SIG-M5 treated with dmso at 0.1 percent for 504 hours (cell line): ENCODE data around the gene ARL8B.
A peak's percentile ranks its signal among the peaks of the same experiment; 100 is the strongest.

Source experiments
- DNase-seq: peaks from one replicate; lab custom pipeline; 2025; ENCODE audit not compliant: unreplicated experiment; lab: John Stamatoyannopoulos, UW

The ARL8B gene

DNA sequence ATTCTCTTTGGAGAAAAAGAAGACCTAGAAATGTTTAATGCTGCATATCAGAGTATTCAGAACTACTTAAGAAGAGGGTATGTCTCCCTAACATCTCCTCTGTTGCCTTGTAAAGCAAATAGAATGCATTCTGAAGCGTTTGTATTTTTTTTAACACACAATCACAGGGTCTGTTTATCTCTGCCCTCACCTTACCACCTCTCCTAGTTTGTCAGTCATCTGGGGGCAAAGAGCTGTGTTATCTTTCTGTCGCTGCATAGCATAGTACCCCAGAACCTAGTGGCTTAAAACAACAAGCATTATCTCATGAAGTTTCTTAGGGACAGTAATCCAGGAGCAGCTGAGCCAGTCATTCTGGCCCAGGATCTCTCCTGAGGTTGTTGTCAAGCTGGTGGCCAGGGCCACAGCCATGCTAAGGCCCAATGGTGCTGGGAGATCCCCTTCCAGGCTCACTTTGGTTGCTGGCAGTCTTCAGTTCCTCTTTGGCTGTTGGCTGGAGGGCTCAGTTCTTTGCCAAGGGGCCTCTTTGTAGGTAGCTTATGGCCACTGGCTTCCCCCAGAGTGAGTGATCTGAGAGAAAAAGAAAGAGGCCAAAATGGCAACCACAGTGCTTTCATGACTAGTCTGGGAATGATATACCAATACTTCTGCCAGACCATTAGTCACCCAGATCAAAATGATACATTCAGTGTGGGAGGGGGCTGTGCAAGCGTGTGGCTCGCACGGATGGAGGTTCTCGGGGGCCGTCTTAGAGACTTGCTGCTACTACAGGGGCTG, 83.3 kb downstream of the ARL8B start:
- no peak for DNase-seq

DNA sequence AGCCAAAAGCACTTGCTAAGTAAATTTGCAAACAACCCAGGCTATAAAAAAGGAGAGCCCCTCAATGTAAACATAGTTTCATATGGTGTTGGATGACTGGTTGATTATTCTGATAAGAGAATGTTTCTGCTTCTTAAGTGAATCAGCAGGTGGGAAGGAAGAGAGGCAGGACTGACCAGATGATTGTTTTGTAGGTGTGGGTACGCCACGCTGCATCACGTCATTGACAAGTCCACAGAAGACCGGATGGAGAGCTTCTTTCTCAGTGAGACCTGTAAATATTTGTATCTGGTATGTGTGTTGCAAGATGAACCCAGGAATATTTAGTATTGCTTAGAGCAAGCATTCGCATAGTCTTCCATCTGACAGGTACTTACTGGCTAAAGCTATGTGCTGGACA, 88.8 kb downstream of the ARL8B start:
- no peak for DNase-seq

DNA sequence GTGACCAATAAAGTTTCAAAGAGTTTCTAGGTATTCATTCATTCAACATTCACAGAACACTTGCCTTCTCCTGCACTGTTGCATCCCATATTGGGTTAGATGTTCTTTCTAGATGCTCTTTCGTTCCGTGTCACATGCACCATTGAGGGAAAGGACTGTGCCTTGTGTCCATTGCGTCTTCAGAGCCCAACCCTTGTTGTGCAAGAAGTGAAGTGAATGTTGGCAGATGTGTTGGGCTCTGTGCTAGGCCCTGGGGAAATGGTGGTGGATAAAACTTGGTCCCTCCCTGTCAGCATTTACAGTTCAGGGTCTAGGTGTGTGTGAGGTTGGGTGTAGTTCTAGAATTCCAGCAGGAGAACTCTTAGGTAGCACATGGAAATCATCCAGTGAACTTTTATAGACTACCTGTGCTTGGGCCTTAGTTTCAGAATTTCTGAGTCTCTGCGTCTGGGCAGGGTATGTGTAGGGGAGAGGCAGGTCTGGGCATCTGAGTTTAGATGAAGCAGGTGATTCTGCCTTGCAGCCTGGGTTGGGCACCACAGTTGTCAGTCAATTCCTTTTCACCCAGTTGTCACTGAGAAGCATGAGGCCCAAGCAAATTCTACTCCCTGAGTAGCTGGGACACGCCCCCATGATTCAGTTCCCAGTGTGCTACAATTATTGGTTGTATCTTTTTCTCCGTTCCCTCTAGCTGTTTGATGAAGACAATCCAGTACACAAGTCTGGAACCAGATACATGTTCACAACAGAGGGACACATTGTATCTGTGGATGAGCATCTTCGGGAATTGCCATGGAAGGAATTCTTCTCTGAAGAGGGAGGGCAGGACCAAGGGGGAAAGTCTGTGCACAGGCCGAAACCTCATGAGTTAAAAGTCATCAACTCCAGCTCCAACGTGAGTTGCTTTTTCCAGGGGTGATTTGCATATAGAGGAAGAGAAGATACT, 90.8 kb downstream of the ARL8B start:
- DNase-seq = no peak

DNA sequence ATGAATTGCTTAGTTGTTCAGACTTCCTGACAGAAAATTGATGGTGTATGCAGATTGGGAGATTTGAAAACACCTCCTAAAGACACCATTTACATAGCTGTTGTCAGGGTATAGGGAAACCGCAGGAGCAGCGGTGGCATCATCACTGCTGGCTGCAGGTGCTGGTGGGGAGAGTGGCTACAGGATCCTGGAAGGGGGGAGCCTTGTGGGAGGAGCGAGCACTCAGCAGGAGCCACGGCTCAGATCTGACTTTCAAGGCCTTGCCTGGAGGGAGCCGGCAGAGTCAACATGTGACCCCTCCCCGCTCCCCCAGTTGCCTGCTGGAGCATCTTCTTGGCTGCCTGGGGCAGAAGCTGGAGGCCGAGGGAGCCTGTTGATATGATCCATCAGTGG, 91.5 kb downstream of the ARL8B start:
- no peak for DNase-seq

DNA sequence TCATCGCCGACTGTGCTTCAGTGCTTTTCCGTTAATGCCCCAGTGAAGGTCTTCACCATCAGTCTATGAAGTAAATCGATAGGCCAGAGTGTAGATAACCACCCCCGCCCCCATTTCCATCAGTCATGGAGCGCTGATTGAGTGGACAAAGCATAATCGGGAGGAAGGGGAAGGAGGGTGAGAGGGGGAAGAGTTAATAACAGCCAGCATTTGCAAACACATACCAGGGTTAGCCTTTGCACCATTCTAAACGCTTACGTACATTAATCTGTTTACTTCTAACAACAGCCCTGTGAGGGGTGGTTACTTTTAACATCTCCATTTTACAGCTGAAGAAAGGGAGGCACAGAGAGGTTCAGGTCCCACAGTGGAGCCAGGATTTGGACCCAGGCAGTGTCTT, 92.3 kb downstream of the ARL8B start:
- no peak for DNase-seq

DNA sequence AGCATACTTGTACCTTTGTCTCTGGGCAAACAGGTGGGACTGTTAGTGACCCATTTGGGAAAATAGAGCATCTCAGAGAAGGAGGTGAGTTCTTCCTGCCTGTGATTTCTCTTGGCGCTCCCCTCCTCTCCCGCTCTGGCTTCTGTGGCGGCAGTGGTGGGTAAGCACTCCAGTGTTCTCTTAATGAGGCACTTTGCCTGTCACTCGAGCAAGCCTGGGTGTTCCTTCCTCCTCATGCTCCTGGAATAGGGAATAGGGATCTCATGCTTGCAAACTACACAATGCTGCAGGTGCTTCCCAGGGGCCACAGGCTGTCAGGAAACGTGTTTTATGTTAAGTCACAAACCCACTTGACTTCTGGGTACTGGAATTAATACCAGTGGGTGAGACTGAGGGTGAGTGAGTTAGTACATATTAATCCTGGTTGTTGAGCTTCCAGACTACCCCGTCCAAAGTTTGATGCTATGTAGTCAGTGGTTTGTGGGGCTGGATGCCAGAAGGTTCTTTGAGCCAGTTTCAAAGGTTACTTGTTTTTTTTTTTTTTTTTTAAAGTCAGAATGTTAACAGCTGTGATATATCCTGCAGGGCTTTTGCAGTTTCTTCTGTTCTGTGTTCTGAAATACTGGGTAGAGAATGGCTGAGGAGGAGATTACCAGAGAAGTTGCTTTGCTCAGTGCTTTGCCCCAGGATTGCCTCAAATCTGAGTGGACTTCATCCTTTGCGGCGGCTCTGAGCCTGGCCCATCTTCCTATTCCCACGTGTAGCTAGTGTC, 95.9 kb downstream of the ARL8B start:
- no peak for DNase-seq

DNA sequence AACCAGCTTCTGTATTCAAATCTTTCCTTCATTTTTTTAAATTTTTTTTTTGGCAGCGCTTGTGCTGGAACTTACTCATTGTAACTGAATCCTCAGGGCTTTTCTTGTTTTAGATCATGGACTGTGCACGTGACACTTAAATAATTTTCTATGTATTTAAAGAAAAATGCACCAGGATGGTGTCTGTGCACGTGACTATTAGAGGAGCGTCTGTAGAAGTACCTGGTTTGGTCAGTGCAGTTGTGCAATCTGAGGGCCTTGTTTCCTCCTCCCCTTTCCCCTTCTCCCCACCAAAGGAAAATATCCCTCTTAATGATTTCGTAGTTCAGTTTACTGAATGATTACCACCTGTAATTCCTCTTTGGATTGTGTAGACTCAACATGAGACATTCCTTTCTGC, 96.7 kb downstream of the ARL8B start:
- no peak for DNase-seq

DNA sequence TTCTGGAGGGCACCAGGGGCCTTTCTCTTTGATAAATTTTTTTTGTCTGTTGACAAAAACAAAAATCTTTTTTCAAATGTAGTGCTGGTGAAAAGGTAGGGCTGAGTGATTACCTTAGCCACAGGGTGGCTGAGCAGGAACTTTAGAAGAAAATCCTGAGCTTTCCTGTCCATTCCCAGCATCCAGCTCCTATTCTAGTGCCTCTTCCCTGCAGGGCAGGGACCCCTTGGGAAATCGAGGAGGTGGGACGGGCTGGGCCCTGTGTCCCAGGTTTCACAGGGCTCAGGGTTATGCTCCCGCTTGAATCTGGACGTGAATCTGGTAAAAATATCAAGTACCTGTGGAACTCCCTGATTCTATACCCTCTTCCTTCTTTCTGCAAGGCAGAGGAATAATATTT, 97.1 kb downstream of the ARL8B start:
- DNase-seq = no peak

DNA sequence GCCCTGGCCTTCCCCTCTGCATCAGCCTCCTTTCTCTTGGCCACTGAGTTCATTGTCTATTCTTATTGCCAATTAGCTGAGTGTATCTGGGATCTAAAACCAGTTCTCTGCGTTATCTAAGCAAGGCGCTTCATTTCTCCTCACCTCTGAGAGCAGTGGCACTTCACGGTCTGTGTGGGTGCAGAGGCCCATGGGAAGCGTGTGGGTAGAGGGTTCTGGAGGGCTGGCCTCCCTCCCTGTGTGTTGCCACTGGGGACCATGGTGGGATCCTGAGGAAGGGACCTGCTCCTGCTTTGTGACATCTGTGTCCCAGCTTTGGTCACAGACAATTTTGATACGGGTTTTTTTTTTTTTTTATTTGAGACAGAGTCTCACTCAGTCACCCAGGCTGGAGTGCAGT, 98.1 kb downstream of the ARL8B start:
- no peak for DNase-seq

DNA sequence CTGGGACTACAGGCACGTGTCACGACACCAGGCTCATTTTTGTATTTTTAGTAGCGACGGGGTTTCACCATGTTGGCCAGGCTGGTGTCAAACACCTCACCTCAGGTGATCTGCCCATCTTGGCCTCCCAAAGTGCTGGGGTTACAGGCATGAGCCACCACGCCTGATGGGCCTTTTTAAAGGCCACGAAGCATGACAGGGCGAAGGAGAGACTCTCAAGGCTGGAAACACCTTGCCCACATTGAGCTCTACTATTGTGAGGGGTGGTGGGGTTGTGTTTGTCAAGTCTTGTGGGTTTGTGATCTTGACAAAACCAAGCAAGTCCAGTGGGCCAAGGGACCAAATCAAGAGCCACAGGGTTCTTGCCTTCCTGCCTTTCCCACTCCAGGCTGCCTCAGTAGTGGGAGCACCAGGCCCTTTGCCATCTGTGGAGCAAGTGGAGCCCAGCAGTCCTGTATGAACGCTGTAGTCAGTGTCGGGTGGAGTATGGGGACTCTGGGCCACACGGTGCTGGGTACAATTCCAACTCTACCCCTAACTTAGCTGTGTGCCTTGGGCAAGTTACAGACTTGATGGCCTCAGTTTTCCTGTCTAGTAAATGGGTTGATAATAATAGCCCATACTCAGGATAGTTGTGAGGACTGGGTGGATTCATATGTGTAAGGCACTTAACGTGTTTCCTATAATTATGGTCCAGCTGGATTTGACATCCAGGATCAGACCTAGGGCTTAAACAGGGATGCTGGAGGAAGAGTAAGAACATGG, 98.8 kb downstream of the ARL8B start:
- DNase-seq = no peak

DNA sequence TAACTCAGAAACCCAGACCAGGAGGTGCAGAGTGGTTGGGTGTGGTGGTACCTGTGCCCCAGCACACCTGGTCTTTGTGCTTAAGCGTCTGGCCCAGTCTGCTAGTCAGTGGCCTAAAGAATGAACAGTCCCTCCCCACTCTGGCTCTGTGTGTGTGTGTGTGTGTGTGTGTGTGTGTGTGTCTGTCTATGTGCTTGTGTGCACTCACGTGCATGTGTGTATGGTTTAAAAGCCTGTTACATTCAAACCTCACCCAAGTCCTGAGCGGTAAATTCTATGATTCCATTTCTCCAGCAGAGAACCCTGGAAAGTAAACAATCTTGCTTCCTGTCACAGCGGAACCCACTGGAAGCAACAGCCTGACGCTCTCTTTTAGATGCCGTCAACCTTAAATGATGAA, 99.6 kb downstream of the ARL8B start:
- no peak for DNase-seq

DNA sequence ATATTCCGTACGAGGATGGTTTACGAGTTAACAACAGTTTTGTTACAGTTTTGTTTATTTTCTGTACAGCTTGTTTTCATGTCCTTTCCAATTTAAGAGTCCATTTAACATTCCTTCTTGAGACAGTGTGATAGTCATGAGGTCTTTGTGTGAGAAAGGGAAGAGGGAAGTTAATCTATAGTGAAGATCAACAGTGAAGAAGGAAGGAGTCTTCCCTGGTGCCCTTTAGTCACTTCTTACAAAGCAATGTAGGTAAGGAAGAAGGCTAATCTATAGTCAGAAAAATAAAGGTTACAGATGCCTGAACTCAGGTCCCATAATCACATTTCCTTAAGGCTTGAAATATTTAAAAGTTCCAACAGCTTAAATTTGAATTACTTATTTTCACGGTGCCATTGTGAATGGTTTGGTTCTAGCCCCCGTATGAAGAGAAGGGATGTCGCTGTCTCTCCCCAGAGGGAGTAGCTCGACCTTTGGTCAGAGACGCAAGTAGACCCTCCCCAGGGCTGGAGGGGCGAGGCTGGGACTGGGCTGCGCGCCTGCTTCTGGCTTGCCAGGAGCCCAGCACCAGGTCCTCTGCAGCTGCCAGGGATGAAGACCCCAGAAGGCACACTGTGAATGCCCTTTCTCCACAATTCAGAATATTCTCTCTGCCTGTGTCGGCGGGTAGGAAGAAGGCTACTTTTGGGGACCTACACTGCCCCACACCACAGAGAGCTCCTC, 100.4 kb downstream of the ARL8B start:
- DNase-seq = no peak

DNA sequence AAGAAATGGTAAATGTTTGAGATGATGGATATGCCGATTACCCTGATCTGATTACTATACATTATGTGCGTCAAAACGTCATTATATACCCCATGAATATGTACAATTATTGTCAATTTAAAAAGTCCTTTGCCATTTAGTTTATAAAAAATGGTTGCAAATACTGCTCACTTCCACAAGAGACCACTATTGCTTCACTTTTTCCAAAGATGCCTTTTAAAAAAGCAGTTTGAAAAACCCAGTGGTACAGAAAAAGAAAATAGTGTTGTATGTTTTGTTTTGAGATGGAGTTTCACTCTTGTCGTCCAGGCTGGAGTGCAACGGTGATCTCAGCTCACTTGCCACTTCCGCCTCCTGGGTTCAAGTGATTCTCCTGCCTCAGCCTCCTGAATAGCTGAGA, 104.7 kb downstream of the ARL8B start:
- peak; percentile 65 for DNase-seq

DNA sequence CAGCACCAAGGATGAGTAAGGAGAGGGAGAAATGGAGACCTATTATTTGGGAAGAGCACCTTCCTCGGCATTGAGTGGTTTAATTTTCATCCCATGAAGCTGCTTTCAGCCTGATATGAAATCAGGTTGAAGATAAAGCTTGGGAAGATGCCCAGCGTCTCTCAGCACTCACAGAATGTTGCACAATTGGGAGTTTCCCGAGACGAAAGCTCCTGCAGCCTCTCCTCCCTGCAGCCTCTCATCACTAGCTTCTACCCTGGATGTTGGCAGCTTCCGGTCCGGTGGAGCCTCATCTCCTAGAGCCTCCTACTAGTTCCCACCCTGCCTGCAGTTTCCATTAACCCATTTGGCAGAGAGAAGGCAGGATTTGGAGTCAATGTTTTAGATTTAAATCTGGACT, 105.7 kb downstream of the ARL8B start:
- DNase-seq = no peak

DNA sequence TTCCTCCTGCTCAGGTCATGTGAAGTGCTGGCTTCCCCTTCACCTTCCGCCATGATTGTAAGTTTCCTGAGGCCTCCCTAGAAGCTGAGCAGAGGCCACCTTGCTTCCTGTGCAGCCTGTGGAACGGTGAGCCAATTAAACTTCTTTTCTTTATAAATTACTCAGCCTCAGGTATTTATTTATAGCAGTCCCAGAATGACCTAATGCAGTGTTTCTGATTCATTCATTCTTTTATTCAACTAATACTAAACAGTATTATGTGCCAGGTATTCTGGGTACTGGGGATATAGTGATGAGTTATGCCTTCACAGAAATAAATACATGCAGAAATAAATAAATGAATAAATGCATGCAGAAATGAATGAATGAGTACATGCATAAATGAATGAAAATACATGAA, 107.3 kb downstream of the ARL8B start:
- DNase-seq = no peak
